GM21423 (cell line): ENCODE data around the gene AKNA.

Source experiments
- ATAC-seq: cut with Tn5 transposase; IDR thresholded peaks from one replicate; pipeline ENCODE4 v1.9.1; 2021; ENCODE audit warnings: mild to moderate bottlenecking, moderate library complexity; ENCODE audit not compliant: unreplicated experiment

AKNA gene

GRCh38 chr9:114364134-114365041 is 23.4 kb downstream of the AKNA start:
- no peak for ATAC-seq

GRCh38 chr9:114363424-114363823 is 24.4 kb downstream of the AKNA start:
- ATAC-seq = no peak

GRCh38 chr9:114362394-114362793 is 25.4 kb downstream of the AKNA start:
- no peak for ATAC-seq

GRCh38 chr9:114361542-114361941 is 26.2 kb downstream of the AKNA start:
- ATAC-seq = no peak

GRCh38 chr9:114359801-114360200 is 28.0 kb downstream of the AKNA start:
- no peak for ATAC-seq

- no peak for ATAC-seq
Observed at GRCh38 chr9:114357911-114358328, 29.9 kb downstream of the AKNA start.

- no peak for ATAC-seq
Observed at GRCh38 chr9:114357360-114357759, 30.4 kb downstream of the AKNA start.

- no peak for ATAC-seq
Observed at GRCh38 chr9:114356792-114357191, 31.0 kb downstream of the AKNA start.

- ATAC-seq = no peak
Observed at GRCh38 chr9:114355821-114356220, 32.0 kb downstream of the AKNA start.

- no peak for ATAC-seq
Observed at GRCh38 chr9:114351932-114352331, 35.9 kb downstream of the AKNA start.

GRCh38 chr9:114350636-114351401 is 37.0 kb downstream of the AKNA start:
- ATAC-seq = no peak

GRCh38 chr9:114349713-114350480 is 37.9 kb downstream of the AKNA start:
- ATAC-seq = no peak

GRCh38 chr9:114348906-114349482 is 38.8 kb downstream of the AKNA start:
- peak; percentile 94 for ATAC-seq

- ATAC-seq = no peak
Observed at GRCh38 chr9:114348261-114348905, 39.4 kb downstream of the AKNA start.

- ATAC-seq = no peak
Observed at GRCh38 chr9:114347675-114348074, 40.1 kb downstream of the AKNA start.

- no peak for ATAC-seq
Observed at GRCh38 chr9:114346146-114346545, 41.6 kb downstream of the AKNA start.

GRCh38 chr9:114345493-114346065 is 42.2 kb downstream of the AKNA start:
- no peak for ATAC-seq

- ATAC-seq = no peak
Observed at GRCh38 chr9:114344692-114345091, 43.1 kb downstream of the AKNA start.

- no peak for ATAC-seq
Observed at GRCh38 chr9:114344188-114344566, 43.6 kb downstream of the AKNA start.
